Cardiac fibroblast (primary cell): ENCODE data around the gene ELF2.

Source experiments
- DNase-seq, 2 donors: peaks; one replicate each; pipeline versions ENCODE4 v3.0.0 to v3.0.0-alpha.2; 2010; ENCODE audit warnings: low read depth in 2 of 2
- H3K4me3 ChIP-seq, 2 donors: replicated peaks in 1 of 2; 1 replicate in 1 of 2; 2 replicates in 1 of 2; pipeline ENCODE4 v1.5.1; 2011; ENCODE audit warnings: low read depth in 2 of 2, low read length in 2 of 2, mild to moderate bottlenecking in 2 of 2, moderate library complexity in 1 of 2
- CTCF ChIP-seq: IDR thresholded peaks from one replicate; pipeline ENCODE4 v1.5.1; 2011; ENCODE audit warnings: low read depth, mild to moderate bottlenecking, low read length, inconsistent platforms

ELF2 gene

GRCh38 chr4:139054791-139055505 is 122.1 kb downstream of the ELF2 start:
- DNase-seq: peak; percentile 24 to 46
- no peak overlapping the region for H3K4me3 ChIP-seq

GRCh38 chr4:139053909-139054308 is 123.1 kb downstream of the ELF2 start:
- H3K4me3 ChIP-seq: no peak overlapping the region

More at GRCh38 chr4:139054791-139055505, 122.1 kb downstream of the ELF2 start:
- TF ChIP-seq CTCF: no peak

GRCh38 chr4:139050446-139050845 is 126.6 kb downstream of the ELF2 start:
- peak in 1 of 2 donors; percentile 36 for DNase-seq
- no peak overlapping the region for H3K4me3 ChIP-seq
- no peak for TF ChIP-seq CTCF

More at GRCh38 chr4:139053909-139054308, 123.1 kb downstream of the ELF2 start:
- no peak for DNase-seq
- no peak for TF ChIP-seq CTCF

GRCh38 chr4:139048026-139048425 is 129.0 kb downstream of the ELF2 start:
- no peak for DNase-seq
- H3K4me3 ChIP-seq: no peak overlapping the region
- TF ChIP-seq CTCF: no peak

DNA sequence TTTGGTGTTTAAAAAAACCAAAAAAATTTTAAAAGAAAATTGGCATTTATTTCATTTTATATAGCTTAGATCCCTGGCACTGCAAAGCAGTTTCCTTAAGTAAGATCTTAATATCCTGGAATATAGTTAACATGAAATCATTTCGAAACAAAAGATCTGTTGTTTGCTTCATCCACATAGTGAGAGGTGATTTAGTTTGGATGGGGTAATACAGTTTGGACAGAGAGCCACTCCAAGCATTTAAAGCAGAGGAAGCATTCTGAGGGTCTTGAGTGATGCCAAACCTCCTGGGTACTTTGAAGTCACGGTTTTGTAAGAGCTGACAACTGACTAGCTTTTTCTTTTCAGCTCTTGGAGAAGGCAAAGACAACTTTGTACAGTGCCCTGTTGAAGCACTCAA is 132.7 kb downstream of the ELF2 start:
- no peak overlapping the region for H3K4me3 ChIP-seq
- peak in 1 of 2 donors; percentile 21 for DNase-seq
- TF ChIP-seq CTCF: no peak

GRCh38 chr4:139042981-139043460 is 134.0 kb downstream of the ELF2 start:
- DNase-seq: no peak
- no peak for TF ChIP-seq CTCF
- H3K4me3 ChIP-seq: no peak overlapping the region
